Neuron (in vitro differentiated cells): Measurements from ENCODE around the gene ORAI2.

Experiments used
- H2AFZ ChIP-seq: one replicate; pipeline ENCODE4 v1.6.1; 2013; ENCODE audit warnings: low read depth, mild to moderate bottlenecking, inconsistent platforms, low read length, moderate library complexity
- H3K27me3 ChIP-seq: one replicate; pipeline ENCODE4 v1.6.1; 2013; ENCODE audit warnings: low read length; ENCODE audit not compliant: insufficient read depth
- H3K36me3 ChIP-seq: one replicate; pipeline ENCODE4 v1.6.1; 2013; ENCODE audit warnings: low read length; ENCODE audit not compliant: insufficient read depth
- H3K4me1 ChIP-seq: one replicate; pipeline ENCODE4 v1.6.1; 2013; ENCODE audit warnings: low read length; ENCODE audit not compliant: insufficient read depth
- H3K4me3 ChIP-seq: 2 replicates; pipeline ENCODE4 v1.5.1; 2013; ENCODE audit warnings: mild to moderate bottlenecking, low read length, moderate library complexity
- H3K9me3 ChIP-seq: one replicate; pipeline ENCODE4 v1.6.1; 2013; ENCODE audit warnings: low read length

ORAI2 gene

GRCh38 chr7:102455596-102455995, 22.2 kb downstream of the ORAI2 start:
- H3K27me3 ChIP-seq, result no peaks in the 10 kb centered on the region
- peaks cover 8% of the 10 kb centered on the region for H3K4me1 ChIP-seq
- peaks cover 38% of the 10 kb centered on the region for H3K36me3 ChIP-seq
- H3K4me3 ChIP-seq, result no peak overlapping the region
- H2AFZ ChIP-seq, result no peak overlapping the region
- no peaks in the 10 kb centered on the region for H3K9me3 ChIP-seq

- Histone ChIP-seq H3K4me3 (no peak overlapping the region), H3K9me3 (no peaks in the 10 kb centered on the region), H3K36me3 (peaks cover 38% of the 10 kb centered on the region), H2AFZ (no peak overlapping the region), H3K27me3 (no peaks in the 10 kb centered on the region), H3K4me1 (peaks cover 7% of the 10 kb centered on the region)
These were observed 23.0 kb downstream of the ORAI2 start for GRCh38 chr7:102456327-102456726.

- Histone ChIP-seq H3K36me3 (peaks cover 41% of the 10 kb centered on the region), H3K27me3 (no peaks in the 10 kb centered on the region)
These were observed 24.1 kb downstream of the ORAI2 start for GRCh38 chr7:102457352-102457924.

GRCh38 chr7:102459221-102459844, 26.0 kb downstream of the ORAI2 start:
- Histone ChIP-seq H3K9me3 (no peaks in the 10 kb centered on the region), H2AFZ (no peak overlapping the region), H3K4me3 (no peak overlapping the region), H3K4me1 (peaks cover 7% of the 10 kb centered on the region), H3K27me3 (no peaks in the 10 kb centered on the region), H3K36me3 (peaks cover 41% of the 10 kb centered on the region)

More at GRCh38 chr7:102457352-102457924, 24.1 kb downstream of the ORAI2 start:
- Histone ChIP-seq H3K4me3 (no peak overlapping the region), H3K9me3 (no peaks in the 10 kb centered on the region), H2AFZ (no peak overlapping the region), H3K4me1 (no peaks in the 10 kb centered on the region)

- no peak overlapping the region for H2AFZ ChIP-seq
- H3K36me3 ChIP-seq, result peaks cover 36% of the 10 kb centered on the region
- no peaks in the 10 kb centered on the region for H3K9me3 ChIP-seq
- peaks cover 8% of the 10 kb centered on the region for H3K4me1 ChIP-seq
- no peaks in the 10 kb centered on the region for H3K27me3 ChIP-seq
- no peak overlapping the region for H3K4me3 ChIP-seq
These were observed 27.1 kb downstream of the ORAI2 start for GRCh38 chr7:102460467-102460866.

- peaks cover 14% of the 10 kb centered on the region for H3K4me1 ChIP-seq
- H3K9me3 ChIP-seq, result no peaks in the 10 kb centered on the region
- peak overlapping the region; percentile 99 for H3K4me3 ChIP-seq
- H3K27me3 ChIP-seq, result no peaks in the 10 kb centered on the region
- H3K36me3 ChIP-seq, result peaks cover 28% of the 10 kb centered on the region
- peak overlapping the region; percentile 89 for H2AFZ ChIP-seq
These were observed 30.6 kb downstream of the ORAI2 start for GRCh38 chr7:102463841-102464576.

GRCh38 chr7:102464577-102465280, 31.4 kb downstream of the ORAI2 start, which contains the start of the genes ALKBH4 and LRWD1:
Gene ALKBH4 (minus strand): TSS chr7:102464863. CDS start chr7:102464836, 27 bp downstream.
Gene LRWD1 (plus strand): TSS chr7:102464984. CDS start chr7:102465081, 97 bp downstream.
- Histone ChIP-seq H2AFZ (peak within 1 kb of the TSS; percentile 89), H3K36me3 (peaks cover 29% of the 10 kb centered on the region), H3K4me1 (peaks cover 14% of the 10 kb centered on the region), H3K4me3 (peak within 1 kb of the TSS; percentile 99), H3K27me3 (no peaks in the 10 kb centered on the region), H3K9me3 (no peaks in the 10 kb centered on the region)

- no peaks in the 10 kb centered on the region for H3K27me3 ChIP-seq
- no peak overlapping the region for H2AFZ ChIP-seq
- H3K4me1 ChIP-seq, result peaks cover 14% of the 10 kb centered on the region
- peak overlapping the region; percentile 99 for H3K4me3 ChIP-seq
- no peaks in the 10 kb centered on the region for H3K9me3 ChIP-seq
- H3K36me3 ChIP-seq, result peaks cover 34% of the 10 kb centered on the region
These were observed 32.7 kb downstream of the ORAI2 start for GRCh38 chr7:102466097-102466496.

GRCh38 chr7:102467581-102468477, 34.5 kb downstream of the ORAI2 start:
- Histone ChIP-seq H3K27me3 (no peaks in the 10 kb centered on the region), H3K4me3 (no peak overlapping the region), H3K9me3 (no peaks in the 10 kb centered on the region), H2AFZ (no peak overlapping the region), H3K4me1 (peaks cover 14% of the 10 kb centered on the region), H3K36me3 (peaks cover 42% of the 10 kb centered on the region)

GRCh38 chr7:102468478-102469350, 35.3 kb downstream of the ORAI2 start:
- Histone ChIP-seq H3K4me1 (peaks cover 11% of the 10 kb centered on the region), H2AFZ (no peak overlapping the region), H3K9me3 (no peaks in the 10 kb centered on the region), H3K36me3 (peaks cover 50% of the 10 kb centered on the region), H3K4me3 (no peak overlapping the region), H3K27me3 (no peaks in the 10 kb centered on the region)

- no peaks in the 10 kb centered on the region for H3K9me3 ChIP-seq
- no peak overlapping the region for H3K4me3 ChIP-seq
- H3K4me1 ChIP-seq, result peaks cover 7% of the 10 kb centered on the region
- H3K36me3 ChIP-seq, result peaks cover 52% of the 10 kb centered on the region
- H3K27me3 ChIP-seq, result no peaks in the 10 kb centered on the region
- no peak overlapping the region for H2AFZ ChIP-seq
These were observed 36.1 kb downstream of the ORAI2 start for GRCh38 chr7:102469351-102469971.
